Effector CD8-positive, alpha-beta T cell (primary cell): ENCODE results near the gene CRPPA.
"Not testable (repeated sequence)": the region's sequence is repeated elsewhere in the genome, so short reads cannot be mapped to it uniquely, and the experiment has no call there.

Source experiments
- DNase-seq: peaks from one replicate; lab custom pipeline; 2025; lab: John Stamatoyannopoulos, UW

The CRPPA gene

DNA sequence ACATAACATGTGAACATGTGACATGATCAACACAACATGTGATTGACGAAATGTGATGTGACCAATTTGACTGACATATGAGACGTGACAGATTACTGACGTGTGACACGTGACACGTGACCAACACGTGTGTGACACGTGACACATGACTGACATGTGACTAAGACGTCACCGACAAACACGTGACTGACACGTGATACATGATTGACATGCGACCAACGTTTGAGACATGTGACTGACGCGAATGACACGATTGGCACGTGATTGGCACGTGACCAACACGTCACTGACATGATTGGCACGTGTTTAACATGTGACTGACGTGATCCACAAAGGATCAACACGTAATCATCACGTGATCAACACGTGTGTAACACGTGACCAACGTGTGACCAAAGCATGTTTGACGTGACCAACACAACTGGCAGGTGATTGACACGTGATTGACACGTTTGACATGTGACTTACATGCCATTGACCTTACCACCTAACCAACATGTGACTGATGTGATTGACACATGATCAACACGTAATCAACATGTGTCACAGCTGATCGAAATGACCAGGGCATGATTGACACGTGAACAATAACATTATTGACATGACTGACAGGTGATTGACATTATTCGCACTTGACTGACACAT lies 23.7 kb downstream of the CRPPA start:
- no peak for DNase-seq

- no peak for DNase-seq
Measured at GRCh38 chr7:16396766-16397500, 24.4 kb downstream of the CRPPA start.

DNA sequence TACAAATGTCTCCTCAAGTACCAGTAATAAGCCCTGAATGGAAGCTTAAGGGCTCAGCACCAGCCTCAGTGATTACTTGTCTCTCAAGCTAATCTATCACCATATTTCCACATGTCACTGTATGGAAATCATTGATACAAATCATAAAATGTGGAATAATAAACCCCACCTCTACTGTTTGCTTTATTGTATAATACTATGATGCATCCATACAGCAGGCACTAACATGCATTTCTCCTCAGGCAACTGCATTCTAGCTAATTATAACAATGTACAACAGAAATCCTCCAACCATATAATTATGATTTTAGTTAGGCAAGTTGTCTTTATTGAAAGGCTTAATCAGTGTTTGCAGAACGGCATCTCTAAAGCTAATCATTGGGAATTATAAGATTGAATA lies 26.2 kb downstream of the CRPPA start:
- DNase-seq = no peak

GRCh38 chr7:16393862-16394422 lies 27.4 kb downstream of the CRPPA start:
- DNase-seq = no peak

DNA sequence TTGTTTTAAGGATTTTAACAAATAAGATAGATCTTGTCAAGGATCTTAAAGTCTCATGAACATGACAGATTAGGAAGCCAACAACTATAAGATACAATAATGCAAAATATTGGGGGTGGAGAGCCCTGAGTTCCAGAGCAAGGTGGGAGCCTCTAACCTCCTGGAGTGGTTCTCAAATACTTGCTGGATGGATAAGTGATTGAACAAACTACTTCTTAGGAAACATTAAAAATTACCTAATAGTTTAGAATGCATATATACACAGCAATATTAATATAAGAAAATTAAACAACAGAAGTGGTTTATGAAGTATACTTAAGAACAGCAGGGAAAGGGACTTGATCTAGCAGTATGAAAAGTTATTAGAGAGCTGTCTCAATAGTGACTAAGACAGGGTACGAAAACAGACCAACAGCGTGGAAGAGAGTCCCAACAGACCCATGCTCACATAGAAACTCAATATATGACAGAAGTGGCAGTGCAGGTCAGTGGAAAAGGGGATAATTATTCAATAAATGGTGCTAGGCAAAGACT lies 28.3 kb downstream of the CRPPA start:
- no peak for DNase-seq

DNA sequence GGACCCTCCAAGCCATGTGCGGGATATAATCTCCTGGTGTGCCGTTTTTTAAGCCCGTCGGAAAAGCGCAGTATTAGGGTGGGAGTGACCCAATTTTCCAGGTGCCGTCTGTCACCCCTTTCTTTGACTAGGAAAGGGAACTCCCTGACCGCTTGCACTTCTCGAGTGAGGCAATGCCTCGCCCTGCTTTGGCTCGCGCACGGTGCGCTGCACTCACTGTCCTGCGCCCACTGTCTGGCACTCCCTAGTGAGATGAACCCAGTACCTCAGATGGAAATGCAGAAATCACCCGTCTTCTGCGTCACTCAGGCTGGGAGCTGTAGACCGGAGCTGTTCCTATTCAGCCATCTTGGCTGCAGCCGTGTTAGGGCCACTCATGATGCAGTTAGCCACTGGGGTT lies 37.6 kb downstream of the CRPPA start:
- not testable (repeated sequence) for DNase-seq

- DNase-seq = not testable (repeated sequence)
Measured at GRCh38 chr7:16383103-16383502, 38.2 kb downstream of the CRPPA start.
